ENCODE data around the gene CPB2.

GRCh38 chr13:46043647-46044046 lies 61.2 kb downstream of the CPB2 start:
- TF ChIP-seq CTCF (IDR thresholded peaks at IDR 0.05; ENCODE audit: low read depth, low read length, poor library complexity, severe bottlenecking) (no peak), EZH2phosphoT487 (IDR thresholded peaks at IDR 0.05; ENCODE audit: borderline replicate concordance, low read length) (no peak)

All from DOHH2 (cell line).